ENCODE results near the gene LHPP. TPM values are rescaled to one million over a fixed set of nuclear protein-coding genes. Genes with fewer than 3 reads are reported as not detected.

Gene LHPP
- total and polyA plus RNA-seq, 8 donors, result 8.5 to 48.7 (median 17.0) TPM

- Histone ChIP-seq H3K27me3 (no peaks in the 10 kb centered on the region), H3K36me3 (peaks cover 0 to 47% (median 13%) of the 10 kb centered on the region in 4 donors), H3K27ac (no peak overlapping the region), H3K4me1 (peaks cover 0 to 5% (median 0%) of the 10 kb centered on the region in 4 donors), H3K9me3 (no peaks in the 10 kb centered on the region), H3K4me3 (no peak overlapping the region)
- 60 to 87% (median 68%) methylated on average over 3 to 7 of the region's 7 CpGs for WGBS, 5 donors
- DNase-seq, result no peak
- intact Hi-C loops (cut with DNase I; ENCODE audit: low total_unique reads), result no loop called here
- TF ChIP-seq CTCF (IDR thresholded peaks at IDR 0.05), result no peak
- no peak for TF ChIP-seq POLR2A (IDR thresholded peaks at IDR 0.05)
Measured at GRCh38 chr10:124495162-124495561, 33.5 kb downstream of the LHPP start.

GRCh38 chr10:124495725-124496124, 34.1 kb downstream of the LHPP start:
- Histone ChIP-seq H3K9me3 (peaks cover 0 to 3% (median 3%) of the 10 kb centered on the region in 4 donors), H3K4me3 (no peak overlapping the region), H3K36me3 (peaks cover 0 to 47% (median 15%) of the 10 kb centered on the region in 4 donors), H3K27me3 (no peaks in the 10 kb centered on the region), H3K4me1 (peaks cover 0 to 5% (median 0%) of the 10 kb centered on the region in 4 donors), H3K27ac (no peak overlapping the region)
- 94 to 98% (median 96%) methylated on average over 11 of the region's 11 CpGs for whole genome bisulfite sequencing, 5 donors
- intact Hi-C loops (cut with DNase I; ENCODE audit: low total_unique reads), result no loop called here
- no peak for DNase-seq
- no peak for TF ChIP-seq CTCF (IDR thresholded peaks at IDR 0.05)
- TF ChIP-seq EP300 (IDR thresholded peaks at IDR 0.05), result no peak
- TF ChIP-seq POLR2A (IDR thresholded peaks at IDR 0.05), result no peak
- no peak for TF ChIP-seq POLR2AphosphoS5 (IDR thresholded peaks at IDR 0.05)

GRCh38 chr10:124496150-124496549, 34.5 kb downstream of the LHPP start:
- peaks cover 0 to 7% (median 5%) of the 10 kb centered on the region in 4 donors for H3K9me3 ChIP-seq
- TF ChIP-seq POLR2AphosphoS5 (IDR thresholded peaks at IDR 0.05), result no peak
- no peak for TF ChIP-seq CTCF (IDR thresholded peaks at IDR 0.05)
- TF ChIP-seq EP300 (IDR thresholded peaks at IDR 0.05), result no peak
- no peak for TF ChIP-seq POLR2A (IDR thresholded peaks at IDR 0.05)
- DNase-seq, result no peak
- intact Hi-C loops (cut with DNase I; ENCODE audit: low total_unique reads), result no loop called here
- H3K36me3 ChIP-seq, result peaks cover 0 to 47% (median 18%) of the 10 kb centered on the region in 4 donors
- H3K27me3 ChIP-seq, result no peaks in the 10 kb centered on the region
- H3K4me1 ChIP-seq, result peaks cover 0 to 5% (median 0%) of the 10 kb centered on the region in 4 donors
- no peak overlapping the region for H3K4me3 ChIP-seq
- H3K27ac ChIP-seq, result no peak overlapping the region
- WGBS, 5 donors, result 93 to 96% (median 94%) methylated on average over 13 to 14 of the region's 14 CpGs

- Histone ChIP-seq H3K36me3 (peaks cover 0 to 45% (median 19%) of the 10 kb centered on the region in 4 donors), H3K27me3 (no peaks in the 10 kb centered on the region), H3K4me3 (no peak overlapping the region), H3K27ac (no peak overlapping the region), H3K9me3 (peaks cover 0 to 9% (median 5%) of the 10 kb centered on the region in 4 donors), H3K4me1 (peaks cover 0 to 5% (median 0%) of the 10 kb centered on the region in 4 donors)
- 86 to 94% (median 93%) methylated on average over 11 to 24 of the region's 24 CpGs for WGBS, 5 donors
- no peak for DNase-seq
- TF ChIP-seq POLR2A (IDR thresholded peaks at IDR 0.05), result no peak
- TF ChIP-seq EP300 (IDR thresholded peaks at IDR 0.05), result no peak
- no peak for TF ChIP-seq CTCF (IDR thresholded peaks at IDR 0.05)
- TF ChIP-seq POLR2AphosphoS5 (IDR thresholded peaks at IDR 0.05), result no peak
- intact Hi-C loops (cut with DNase I; ENCODE audit: low total_unique reads), result no loop called here
Measured at GRCh38 chr10:124496620-124497019, 35.0 kb downstream of the LHPP start.
